Measurements from ENCODE around the gene YBEY. TPM values are rescaled to one million over a fixed set of nuclear protein-coding genes. Genes with fewer than 3 reads are reported as not detected.

The YBEY gene
- polyA plus RNA-seq, 1 donor from 2014 or later = 88.4 TPM

GRCh38 chr21:46336603-46337002 lies 50.5 kb downstream of the YBEY start:
- Histone ChIP-seq H3F3A (ENCODE audit: insufficient read depth, low read length, poor library complexity, severe bottlenecking) (no peaks in the 10 kb centered on the region), H4K20me1 (ENCODE audit: insufficient read depth) (no peaks in the 10 kb centered on the region), H2AFZ (ENCODE audit: low read depth, low read length) (no peak overlapping the region), H3K4me2 (ENCODE audit: low read length) (no peak overlapping the region), H3K27ac (ENCODE audit: low read length) (no peak overlapping the region), H3K79me2 (replicated peaks; ENCODE audit: insufficient read depth, low read length) (peaks cover 8% of the 10 kb centered on the region), H3K27me3 (ENCODE audit: insufficient read depth, low read depth, low read length) (no peaks in the 10 kb centered on the region), H3K9me3 (ENCODE audit: low read length) (no peaks in the 10 kb centered on the region), H3K4me3 (ENCODE audit: low read length) (no peak overlapping the region), H3K9ac (ENCODE audit: low read length) (no peak overlapping the region), H3K9me2 (ENCODE audit: insufficient read depth, low read length) (no peaks in the 10 kb centered on the region), H3K36me3 (ENCODE audit: insufficient read depth, low read length) (no peaks in the 10 kb centered on the region)
- TF ChIP-seq TAF1 (IDR thresholded peaks at IDR 0.05; ENCODE audit: low read depth) = no peak
- no peak for TF ChIP-seq MXI1 (conservative IDR thresholded peaks at IDR 0.05; ENCODE audit: poor library complexity, severe bottlenecking)
- TF ChIP-seq EP300 (conservative IDR thresholded peaks at IDR 0.05; ENCODE audit: poor library complexity, severe bottlenecking) = no peak
- no peak for TF ChIP-seq REST (IDR thresholded peaks at IDR 0.05; ENCODE audit: borderline replicate concordance)
- no peak for TF ChIP-seq SMC3 (conservative IDR thresholded peaks at IDR 0.05; ENCODE audit: poor library complexity)
- no peak for TF ChIP-seq RAD21 (conservative IDR thresholded peaks at IDR 0.05)
- TF ChIP-seq EZH2 (IDR thresholded peaks at IDR 0.05; ENCODE audit: borderline replicate concordance, insufficient read depth, low read length, poor library complexity, severe bottlenecking) = no peak
- TF ChIP-seq POLR2AphosphoS5 (IDR thresholded peaks at IDR 0.05) = no peak
- no peak for TF ChIP-seq CTCF (IDR thresholded peaks at IDR 0.05; ENCODE audit: poor library complexity, severe bottlenecking)

- no peak overlapping the region for H2AFZ ChIP-seq (ENCODE audit: low read depth, low read length)
- H3K9me2 ChIP-seq (ENCODE audit: insufficient read depth, low read length) = no peaks in the 10 kb centered on the region
- no peak overlapping the region for H3K9ac ChIP-seq (ENCODE audit: low read length)
- no peaks in the 10 kb centered on the region for H3K9me3 ChIP-seq (ENCODE audit: low read length)
- H4K20me1 ChIP-seq (ENCODE audit: insufficient read depth) = no peaks in the 10 kb centered on the region
- no peak overlapping the region for H3K4me2 ChIP-seq (ENCODE audit: low read length)
- no peaks in the 10 kb centered on the region for H3F3A ChIP-seq (ENCODE audit: insufficient read depth, low read length, poor library complexity, severe bottlenecking)
- peaks cover 6% of the 10 kb centered on the region for H3K79me2 ChIP-seq (replicated peaks; ENCODE audit: insufficient read depth, low read length)
- no peak overlapping the region for H3K27ac ChIP-seq (ENCODE audit: low read length)
- no peak overlapping the region for H3K4me3 ChIP-seq (ENCODE audit: low read length)
- no peaks in the 10 kb centered on the region for H3K27me3 ChIP-seq (ENCODE audit: insufficient read depth, low read depth, low read length)
- no peaks in the 10 kb centered on the region for H3K36me3 ChIP-seq (ENCODE audit: insufficient read depth, low read length)
- TF ChIP-seq RAD21 (conservative IDR thresholded peaks at IDR 0.05) (no peak), EZH2 (IDR thresholded peaks at IDR 0.05; ENCODE audit: borderline replicate concordance, insufficient read depth, low read length, poor library complexity, severe bottlenecking) (no peak), EP300 (conservative IDR thresholded peaks at IDR 0.05; ENCODE audit: poor library complexity, severe bottlenecking) (no peak), CTCF (IDR thresholded peaks at IDR 0.05; ENCODE audit: poor library complexity, severe bottlenecking) (no peak), SMC3 (conservative IDR thresholded peaks at IDR 0.05; ENCODE audit: poor library complexity) (no peak), REST (IDR thresholded peaks at IDR 0.05; ENCODE audit: borderline replicate concordance) (no peak), POLR2AphosphoS5 (IDR thresholded peaks at IDR 0.05) (no peak), TAF1 (IDR thresholded peaks at IDR 0.05; ENCODE audit: low read depth) (no peak), MXI1 (conservative IDR thresholded peaks at IDR 0.05; ENCODE audit: poor library complexity, severe bottlenecking) (no peak)
Measured at GRCh38 chr21:46340998-46341397, 54.9 kb downstream of the YBEY start.

Data from neural cell (in vitro differentiated cells).